Body of pancreas (tissue), 4 donors: ENCODE results near the gene RBMS1. TPM values are rescaled to one million over a fixed set of nuclear protein-coding genes. Genes with fewer than 3 reads are reported as not detected.

Experiments
- ATAC-seq: fragments of 150-250 bp; one replicate; pipeline ENCODE4 v1.9.1; 2016
- DNase-seq, 4 donors: peaks; one replicate each; pipeline ENCODE4 v3.0.0-alpha.2; 2019
- H3K27ac ChIP-seq, 4 donors: fragments of 200-600 bp; sonication (generic); 1 replicate in 3 of 4; 2 replicates in 1 of 4; pipeline versions ENCODE4 v1.5.1 to v1.6.1; 2016 to 2019; ENCODE audit warnings: mild to moderate bottlenecking in 1 of 4, mixed read lengths in 1 of 4, moderate library complexity in 1 of 4
- H3K27me3 ChIP-seq, 2 donors: fragments of 200-600 bp; sonication (generic); one replicate each; pipeline ENCODE4 v1.6.0; 2016; ENCODE audit warnings: mild to moderate bottlenecking in 1 of 2
- H3K36me3 ChIP-seq, 2 donors: fragments of 200-600 bp; sonication (generic); replicated peaks in 1 of 2; 2 replicates each; pipeline ENCODE4 v1.5.1; 2016; ENCODE audit warnings: low read depth in 2 of 2; ENCODE audit not compliant: insufficient read depth in 1 of 2
- H3K4me1 ChIP-seq: fragments of 200-600 bp; sonication (generic); one replicate; pipeline ENCODE4 v1.6.0; 2016
- H3K4me3 ChIP-seq, 2 donors: fragments of 200-600 bp; sonication (generic); 1 replicate in 1 of 2; 2 replicates in 1 of 2; pipeline ENCODE4 v1.5.1; 2016 to 2019
- H3K9me3 ChIP-seq, 3 donors: fragments of 200-600 bp; sonication (generic); 1 replicate in 2 of 3; 2 replicates in 1 of 3; pipeline ENCODE4 v1.5.1; 2016
- CTCF ChIP-seq, 7 experiments: fragments of 450-650 bp in 4 of 7; fragments of 200-600 bp in 3 of 7; sonication (generic) in 3 of 7; IDR thresholded peaks; one replicate each; pipeline ENCODE4 v1.5.1; 2016 to 2019; ENCODE audit warnings: antibody characterized with exemption in 7 of 7
- POLR2A ChIP-seq, 3 donors: fragments of 450-650 bp; IDR thresholded peaks; one replicate each; pipeline ENCODE4 v1.6.1; 2016; ENCODE audit warnings: antibody characterized with exemption in 3 of 3, mild to moderate bottlenecking in 2 of 3
- WGBS, 2 donors: methylation state at CpG; one replicate each; pipeline ENCODE4 v1.1.5; 2017; 5-methylcytosine and 5-hydroxymethylcytosine counted together
- intact Hi-C: fragments of 100-400 bp; cut with DNase I; formaldehyde crosslinking; loops from one replicate; pipeline ENCODE4 v1.15.1; 2023
- total RNA-seq, 2 donors: library from RNA; depleted of rRNA; stranded (reverse); fragments of >200 nt; gene quantifications; one replicate each; pipeline ENCODE4 v1.1.0, GENCODE V29; 2016

RBMS1 gene
- total RNA-seq, 2 donors from 2014 or later: 21.3 to 23.7 TPM

DNA sequence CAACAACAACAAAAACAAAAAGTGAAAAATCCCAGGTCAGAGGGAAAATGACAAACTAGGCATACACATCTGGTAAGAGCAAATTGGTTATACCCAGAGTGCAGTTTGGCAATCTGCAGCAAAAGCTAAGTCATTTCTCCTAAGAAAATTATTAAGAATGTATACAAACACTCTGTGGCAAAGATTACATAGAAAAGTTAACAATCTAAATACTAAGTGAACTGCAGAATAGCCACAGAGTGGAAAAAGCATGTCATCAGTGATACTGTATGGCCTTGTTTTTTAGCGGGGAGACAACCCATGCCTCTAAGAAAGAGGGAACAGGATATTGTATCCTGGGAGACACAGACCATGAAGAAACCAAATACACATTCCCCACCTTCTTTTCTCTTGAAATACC, 157.5 kb downstream of the RBMS1 start:
- Histone ChIP-seq H3K9me3 (no peaks in the 10 kb centered on the region), H3K27ac (no peak overlapping the region), H3K36me3 (no peaks in the 10 kb centered on the region), H3K4me1 (no peaks in the 10 kb centered on the region), H3K4me3 (no peak overlapping the region), H3K27me3 (no peaks in the 10 kb centered on the region)
- TF ChIP-seq CTCF (IDR thresholded peaks at IDR 0.05): no peak
- TF ChIP-seq POLR2A (IDR thresholded peaks at IDR 0.05): no peak
- intact Hi-C loops: loop anchor here (10.0 kb wide), 1 partner anchor 639 kb away; no protein-coding TSS in a partner anchor
- ATAC-seq (no peak), DNase-seq (no peak)
- 66 to 79% methylated on average over 1 of the region's 1 CpG for WGBS, 2 donors

- no peak for DNase-seq
- intact Hi-C loops: loop anchor here (10.0 kb wide), 1 partner anchor 639 kb away; no protein-coding TSS in a partner anchor
- no peak overlapping the region for H3K27ac ChIP-seq
- no peaks in the 10 kb centered on the region for H3K9me3 ChIP-seq
- ATAC-seq: no peak
- no peaks in the 10 kb centered on the region for H3K4me1 ChIP-seq
- WGBS, 2 donors: 79 to 88% methylated on average over 5 of the region's 5 CpGs
- TF ChIP-seq POLR2A (IDR thresholded peaks at IDR 0.05) (no peak), CTCF (IDR thresholded peaks at IDR 0.05) (no peak)
- no peaks in the 10 kb centered on the region for H3K27me3 ChIP-seq
- no peaks in the 10 kb centered on the region for H3K36me3 ChIP-seq
- H3K4me3 ChIP-seq: no peak overlapping the region
Observed at GRCh38 chr2:160335441-160335840, 158.2 kb downstream of the RBMS1 start.

DNA sequence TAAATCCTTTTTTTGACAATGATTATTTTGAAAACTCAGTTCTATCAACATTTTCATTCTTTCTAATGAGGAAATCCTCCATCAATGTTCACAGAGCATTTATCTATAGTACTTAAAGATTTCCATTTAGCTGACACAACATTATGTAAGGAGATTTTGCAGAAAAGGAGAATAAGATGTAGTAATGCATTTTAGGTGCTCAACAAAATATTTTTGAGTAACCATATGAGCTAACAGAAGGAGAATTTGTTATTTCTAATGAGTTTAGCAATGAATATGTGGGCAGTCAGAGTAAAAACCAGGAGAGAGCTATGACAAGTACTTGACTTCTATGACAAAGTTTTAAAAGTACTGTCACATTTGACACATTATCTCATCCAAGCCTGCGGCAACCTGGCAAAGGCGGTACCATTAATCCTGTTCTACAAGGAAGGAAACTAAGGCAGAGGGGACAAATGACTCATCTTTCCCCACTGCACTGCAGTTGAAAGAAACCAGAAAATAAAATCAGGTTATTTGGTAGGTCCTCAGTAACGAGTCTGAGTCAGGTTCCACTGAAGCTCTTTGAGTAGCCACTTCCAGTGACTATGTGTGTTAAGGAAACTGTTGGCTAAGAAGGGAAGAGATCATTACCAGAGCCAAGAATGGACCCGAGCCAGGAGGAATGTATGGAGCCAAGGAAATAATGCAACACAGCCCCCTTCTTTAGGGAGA, 159.4 kb downstream of the RBMS1 start:
- Histone ChIP-seq H3K27ac (no peak overlapping the region), H3K4me1 (peaks cover 4% of the 10 kb centered on the region), H3K36me3 (no peaks in the 10 kb centered on the region), H3K4me3 (no peak overlapping the region), H3K27me3 (no peaks in the 10 kb centered on the region), H3K9me3 (no peaks in the 10 kb centered on the region)
- ATAC-seq: no peak
- TF ChIP-seq POLR2A (IDR thresholded peaks at IDR 0.05) (no peak), CTCF (IDR thresholded peaks at IDR 0.05) (no peak)
- intact Hi-C loops: loop anchor here (10.0 kb wide), 1 partner anchor 641 kb away; no protein-coding TSS in a partner anchor
- no peak for DNase-seq
- WGBS, 2 donors: 78 to 81% methylated on average over 4 of the region's 4 CpGs

DNA sequence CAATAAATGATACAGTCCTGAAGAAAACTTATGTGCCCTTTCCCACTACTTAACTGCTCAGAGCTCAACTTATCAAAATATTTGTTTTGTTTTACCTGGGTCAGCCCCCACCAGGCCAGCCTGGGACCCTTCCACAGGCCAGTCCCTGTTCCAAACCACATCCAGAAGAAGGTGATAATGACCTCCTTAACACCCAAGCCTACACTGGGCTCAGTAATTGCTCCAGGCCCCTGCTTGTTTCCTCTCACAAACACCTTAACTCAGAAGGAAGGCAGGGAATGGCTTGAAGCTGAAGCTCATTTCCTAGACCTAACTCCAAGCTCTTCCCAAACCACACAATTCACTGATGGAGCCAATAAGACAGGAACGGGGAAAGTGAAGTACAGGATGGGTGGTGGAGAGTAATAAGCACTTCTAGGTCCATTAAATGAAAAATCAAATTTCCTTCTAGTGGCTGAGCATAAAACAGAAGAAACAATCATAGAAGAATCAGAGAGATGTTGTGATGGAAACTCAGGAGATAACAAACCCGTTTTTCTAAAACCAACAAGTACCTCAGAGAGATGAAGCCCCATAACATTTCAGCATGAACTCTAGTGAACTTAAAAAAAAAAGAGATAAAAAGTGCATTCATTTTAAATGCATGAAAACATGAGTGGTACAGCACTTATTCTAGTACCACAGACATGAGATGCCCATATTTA, 160.1 kb downstream of the RBMS1 start:
- WGBS, 2 donors: 59 to 71% methylated on average over 2 of the region's 2 CpGs
- DNase-seq: no peak
- no peaks in the 10 kb centered on the region for H3K36me3 ChIP-seq
- H3K9me3 ChIP-seq: no peaks in the 10 kb centered on the region
- intact Hi-C loops: loop anchor here (10.0 kb wide), 1 partner anchor 641 kb away; no protein-coding TSS in a partner anchor
- no peak for TF ChIP-seq CTCF (IDR thresholded peaks at IDR 0.05)
- TF ChIP-seq POLR2A (IDR thresholded peaks at IDR 0.05): no peak
- H3K4me3 ChIP-seq: no peak overlapping the region
- no peaks in the 10 kb centered on the region for H3K27me3 ChIP-seq
- ATAC-seq: no peak
- no peak overlapping the region for H3K27ac ChIP-seq
- H3K4me1 ChIP-seq: peaks cover 8% of the 10 kb centered on the region
